HEK293 (cell line): ENCODE data around the gene UCHL1.
A peak's percentile ranks its signal among the peaks of the same experiment; 100 is the strongest.

Experiments used
- CTCF ChIA-PET: fragments of 350-600 bp; formaldehyde crosslinking; extraction: SDS; loops from one replicate; lab custom pipeline; 2021; ENCODE audit warnings: antibody characterized with exemption; lab: Yijun Ruan, JAX
- POLR2A ChIA-PET: fragments of 300-600 bp; formaldehyde crosslinking; extraction: SDS; loops from one replicate; lab custom pipeline; 2020; ENCODE audit warnings: antibody characterized with exemption, inconsistent platforms; lab: Yijun Ruan, JAX
- H3K27ac ChIP-seq: fragments of 200-500 bp; sonication (Bioruptor generic); 2 replicates; pipeline ENCODE4 v1.5.1; 2014; ENCODE audit warnings: low read depth, low read length, control low read depth, inconsistent platforms; ENCODE audit errors: extremely low read depth
- H3K36me3 ChIP-seq, 2 experiments: fragments of 200-500 bp in 1 of 2; sonication (Bioruptor generic) in 1 of 2; 1 replicate in 1 of 2; 2 replicates in 1 of 2; pipeline ENCODE4 v1.5.1; 2014 to 2017; ENCODE audit warnings: inconsistent platforms in 2 of 2, low read length in 2 of 2; ENCODE audit not compliant: control insufficient read depth in 2 of 2, insufficient read depth in 1 of 2
- H3K4me1 ChIP-seq: fragments of 200-500 bp; sonication (Bioruptor generic); 2 replicates; pipeline ENCODE4 v1.5.1; 2014; ENCODE audit warnings: mild to moderate bottlenecking, low read length, inconsistent platforms; ENCODE audit not compliant: control insufficient read depth, insufficient read depth
- H3K4me3 ChIP-seq: 2 replicates; pipeline ENCODE4 v1.5.1; 2011; ENCODE audit warnings: low read depth, mild to moderate bottlenecking, control low read depth, low read length, moderate library complexity
- H3K9me3 ChIP-seq: fragments of 200-500 bp; sonication (Bioruptor generic); 2 replicates; pipeline ENCODE4 v1.5.1; 2014; ENCODE audit warnings: low read depth, low read length, inconsistent platforms; ENCODE audit not compliant: control insufficient read depth, insufficient read depth
- ATF2 ChIP-seq: fragments of 450-650 bp; formaldehyde crosslinking; IDR thresholded peaks from 2 replicates; pipeline ENCODE4 v1.5.1; 2016; ENCODE audit warnings: missing biosample characterization, missing genetic modification characterization, low read depth
- BCL11B ChIP-seq: fragments of 450-650 bp; formaldehyde crosslinking; IDR thresholded peaks from 2 replicates; pipeline ENCODE4 v1.5.1; 2016; ENCODE audit warnings: low read depth, missing biosample characterization, missing genetic modification characterization
- EGR2 ChIP-seq: fragments of 450-650 bp; formaldehyde crosslinking; IDR thresholded peaks from 2 replicates; pipeline ENCODE4 v1.5.1; 2016; ENCODE audit warnings: low read depth, missing biosample characterization, missing genetic modification characterization
- HIC1 ChIP-seq: fragments of 450-650 bp; formaldehyde crosslinking; IDR thresholded peaks from 2 replicates; pipeline ENCODE4 v1.5.1; 2016; ENCODE audit warnings: missing biosample characterization, missing genetic modification characterization
- KLF8 ChIP-seq: fragments of 450-650 bp; formaldehyde crosslinking; IDR thresholded peaks from 2 replicates; pipeline ENCODE4 v1.5.1; 2016; ENCODE audit warnings: missing biosample characterization, missing genetic modification characterization
- OVOL3 ChIP-seq: fragments of 450-650 bp; formaldehyde crosslinking; IDR thresholded peaks from 2 replicates; pipeline ENCODE4 v1.5.1; 2016; ENCODE audit warnings: missing biosample characterization, missing genetic modification characterization
- PATZ1 ChIP-seq: fragments of 450-650 bp; formaldehyde crosslinking; IDR thresholded peaks from 2 replicates; pipeline ENCODE4 v1.5.1; 2016; ENCODE audit warnings: missing biosample characterization, missing genetic modification characterization
- PRDM1 ChIP-seq: fragments of 450-650 bp; formaldehyde crosslinking; IDR thresholded peaks from 2 replicates; pipeline ENCODE4; 2016; ENCODE audit warnings: missing biosample characterization, missing genetic modification characterization
- ZBTB10 ChIP-seq: fragments of 450-650 bp; formaldehyde crosslinking; IDR thresholded peaks from 2 replicates; pipeline ENCODE4 v1.5.1; 2016; ENCODE audit warnings: missing biosample characterization, missing genetic modification characterization
- ZBTB20 ChIP-seq: fragments of 450-650 bp; formaldehyde crosslinking; IDR thresholded peaks from 2 replicates; pipeline ENCODE4 v1.5.1; 2016; ENCODE audit warnings: missing biosample characterization, missing genetic modification characterization
- ZFHX2 ChIP-seq: fragments of 450-650 bp; formaldehyde crosslinking; conservative IDR thresholded peaks from 2 replicates; pipeline ENCODE4 v1.5.1; 2016; ENCODE audit warnings: missing biosample characterization, missing genetic modification characterization
- ZNF24 ChIP-seq: fragments of 450-650 bp; formaldehyde crosslinking; IDR thresholded peaks from 2 replicates; pipeline ENCODE4 v1.5.1; 2016; ENCODE audit warnings: missing biosample characterization, missing genetic modification characterization
- ZNF341 ChIP-seq: fragments of 450-650 bp; formaldehyde crosslinking; IDR thresholded peaks from 2 replicates; pipeline ENCODE4; 2016; ENCODE audit warnings: low read depth, missing biosample characterization, missing genetic modification characterization
- ZNF404 ChIP-seq: fragments of 450-650 bp; formaldehyde crosslinking; IDR thresholded peaks from 2 replicates; pipeline ENCODE4 v1.5.1; 2017; ENCODE audit warnings: missing biosample characterization, missing genetic modification characterization
- ZNF621 ChIP-seq: fragments of 450-650 bp; formaldehyde crosslinking; IDR thresholded peaks from 2 replicates; pipeline ENCODE4 v1.5.1; 2017; ENCODE audit warnings: missing biosample characterization, missing genetic modification characterization
- ZNF670 ChIP-seq: fragments of 450-650 bp; formaldehyde crosslinking; IDR thresholded peaks from 2 replicates; pipeline ENCODE4 v1.5.1; 2016; ENCODE audit warnings: missing biosample characterization, missing genetic modification characterization, low read depth
- ZNF76 ChIP-seq: fragments of 450-650 bp; formaldehyde crosslinking; IDR thresholded peaks from 2 replicates; pipeline ENCODE4; 2016; ENCODE audit warnings: low read depth, missing biosample characterization, missing genetic modification characterization, borderline replicate concordance
- TF ChIP-seq, protein P1 (sequence below): fragments of 450-650 bp; formaldehyde crosslinking; IDR thresholded peaks from 2 replicates; pipeline ENCODE4 v1.5.1; 2016; ENCODE audit warnings: missing biosample characterization, missing genetic modification characterization

Gene UCHL1

DNA sequence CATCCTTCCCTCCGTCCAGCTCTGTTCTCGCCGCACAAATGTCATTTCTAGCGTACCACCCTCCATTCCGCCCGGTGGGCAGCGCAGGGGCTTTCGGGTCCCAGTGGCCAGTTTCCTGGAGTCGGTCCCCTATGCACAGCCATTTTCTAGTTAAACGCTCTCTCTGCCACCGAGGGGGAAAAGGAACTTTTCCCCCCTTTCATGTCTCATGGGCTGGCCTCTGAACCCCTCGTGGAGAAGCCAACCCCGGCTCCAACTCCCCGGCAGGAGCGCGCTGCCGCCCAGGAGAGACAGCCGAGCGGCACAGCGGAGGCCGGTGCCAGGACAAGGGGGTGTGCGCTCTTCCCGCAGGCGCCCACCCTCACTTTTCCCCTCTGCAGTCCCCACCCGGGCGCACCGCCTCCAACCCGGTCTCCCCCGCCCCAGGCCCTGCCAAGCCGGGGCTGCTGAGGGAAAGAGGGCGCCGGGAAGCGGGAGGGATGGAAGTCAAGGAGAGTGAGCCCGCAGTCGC is 43.0 kb upstream of the UCHL1 start:
- H3K4me1 ChIP-seq, result no peaks in the 10 kb centered on the region
- H3K9me3 ChIP-seq, result no peaks in the 10 kb centered on the region
- peak overlapping the region; percentile 81; the same call in 1 of the 2 replicates for H3K27ac ChIP-seq
- POLR2A ChIA-PET, result interaction anchor here (0.7 to 1.9 kb wide), 9 partner anchors 9 to 295 kb away, joined by 3 to 8 read pairs (median 3); partner anchors contain the start of gene UCHL1
- H3K36me3 ChIP-seq, result no peaks in the 10 kb centered on the region
- TF ChIP-seq ZNF404 (tag by site-specific recombination) (no peak), KLF8 (tag by site-specific recombination) (no peak), ATF2 (tag by site-specific recombination) (no peak), HIC1 (peak; percentile 20; the same call in 1 of the 2 replicates), ZNF341 (tag by site-specific recombination) (peak; percentile 97), PRDM1 (peak; percentile 37), ZNF76 (tag by site-specific recombination) (peak; percentile 86), PATZ1 (tag by site-specific recombination) (0 out of 2 replicates have a peak, but pooled peaks have one; percentile 12), ZNF621 (tag by site-specific recombination) (no peak), ZFHX2 (tag by site-specific recombination) (peak; percentile 43; the same call in 1 of the 2 replicates), OVOL3 (tag by site-specific recombination) (no peak), BCL11B (tag by site-specific recombination) (no peak), EGR2 (tag by site-specific recombination) (0 out of 2 replicates have a peak, but pooled peaks have one; percentile 7), ZNF24 (tag by site-specific recombination) (no peak), ZBTB10 (tag by site-specific recombination) (0 out of 2 replicates have a peak, but pooled peaks have one; percentile 16), ZNF670 (tag by site-specific recombination) (no peak), ZBTB20 (tag by site-specific recombination) (peak; percentile 53; the same call in 1 of the 2 replicates)
- TF ChIP-seq, protein P1, sequence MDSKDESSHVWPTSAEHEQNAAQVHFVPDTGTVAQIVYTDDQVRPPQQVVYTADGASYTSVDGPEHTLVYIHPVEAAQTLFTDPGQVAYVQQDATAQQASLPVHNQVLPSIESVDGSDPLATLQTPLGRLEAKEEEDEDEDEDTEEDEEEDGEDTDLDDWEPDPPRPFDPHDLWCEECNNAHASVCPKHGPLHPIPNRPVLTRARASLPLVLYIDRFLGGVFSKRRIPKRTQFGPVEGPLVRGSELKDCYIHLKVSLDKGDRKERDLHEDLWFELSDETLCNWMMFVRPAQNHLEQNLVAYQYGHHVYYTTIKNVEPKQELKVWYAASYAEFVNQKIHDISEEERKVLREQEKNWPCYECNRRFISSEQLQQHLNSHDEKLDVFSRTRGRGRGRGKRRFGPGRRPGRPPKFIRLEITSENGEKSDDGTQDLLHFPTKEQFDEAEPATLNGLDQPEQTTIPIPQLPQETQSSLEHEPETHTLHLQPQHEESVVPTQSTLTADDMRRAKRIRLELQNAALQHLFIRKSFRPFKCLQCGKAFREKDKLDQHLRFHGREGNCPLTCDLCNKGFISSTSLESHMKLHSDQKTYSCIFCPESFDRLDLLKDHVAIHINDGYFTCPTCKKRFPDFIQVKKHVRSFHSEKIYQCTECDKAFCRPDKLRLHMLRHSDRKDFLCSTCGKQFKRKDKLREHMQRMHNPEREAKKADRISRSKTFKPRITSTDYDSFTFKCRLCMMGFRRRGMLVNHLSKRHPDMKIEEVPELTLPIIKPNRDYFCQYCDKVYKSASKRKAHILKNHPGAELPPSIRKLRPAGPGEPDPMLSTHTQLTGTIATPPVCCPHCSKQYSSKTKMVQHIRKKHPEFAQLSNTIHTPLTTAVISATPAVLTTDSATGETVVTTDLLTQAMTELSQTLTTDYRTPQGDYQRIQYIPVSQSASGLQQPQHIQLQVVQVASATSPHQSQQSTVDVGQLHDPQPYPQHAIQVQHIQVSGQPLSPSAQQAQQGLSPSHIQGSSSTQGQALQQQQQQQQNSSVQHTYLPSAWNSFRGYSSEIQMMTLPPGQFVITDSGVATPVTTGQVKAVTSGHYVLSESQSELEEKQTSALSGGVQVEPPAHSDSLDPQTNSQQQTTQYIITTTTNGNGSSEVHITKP, result peak; percentile 59
- CTCF ChIA-PET, result interaction anchor here (0.6 to 4.0 kb wide), 15 partner anchors 9 to 289 kb away, joined by 3 to 57 read pairs (median 3); partner anchors contain the start of gene UCHL1
- H3K4me3 ChIP-seq, result peak overlapping the region; percentile 80
